CD4-positive, alpha-beta T cell treated with Interleukin-4 for 1 hour (primary cell): ENCODE measurements around the gene RUNX2.

ENCODE experiments used
- DNase-seq, 2 donors: peaks; one replicate each; pipeline ENCODE4 v3.0.0-alpha.2; 2020 to 2022

Gene RUNX2

GRCh38 chr6:45351667-45352066 is 23.5 kb downstream of the RUNX2 start:
- no peak for DNase-seq

GRCh38 chr6:45353654-45354053 is 25.5 kb downstream of the RUNX2 start:
- DNase-seq: no peak

GRCh38 chr6:45364466-45364865 is 36.3 kb downstream of the RUNX2 start:
- DNase-seq: no peak

GRCh38 chr6:45365036-45365435 is 36.9 kb downstream of the RUNX2 start:
- no peak for DNase-seq

- DNase-seq: no peak
Observed at GRCh38 chr6:45366534-45366933, 38.4 kb downstream of the RUNX2 start.

GRCh38 chr6:45367999-45368398 is 39.9 kb downstream of the RUNX2 start:
- DNase-seq: no peak

GRCh38 chr6:45369870-45370269 is 41.7 kb downstream of the RUNX2 start:
- DNase-seq: no peak

GRCh38 chr6:45371924-45372573 is 43.9 kb downstream of the RUNX2 start:
- DNase-seq: no peak

- no peak for DNase-seq
Observed at GRCh38 chr6:45375449-45375848, 47.3 kb downstream of the RUNX2 start.

- DNase-seq: no peak
Observed at GRCh38 chr6:45376310-45377042, 48.3 kb downstream of the RUNX2 start.

- no peak for DNase-seq
Observed at GRCh38 chr6:45377043-45377553, 49.0 kb downstream of the RUNX2 start.

- peak; percentile 91 to 93 for DNase-seq
Observed at GRCh38 chr6:45377554-45378333, 49.6 kb downstream of the RUNX2 start, which contains the start of gene SUPT3H. SUPT3H (minus strand) TSS chr6:45377934.

- peak in 1 of 2 donors; percentile 12 for DNase-seq
Observed at GRCh38 chr6:45378334-45378926, 50.3 kb downstream of the RUNX2 start.

GRCh38 chr6:45382391-45382790 is 54.3 kb downstream of the RUNX2 start:
- no peak for DNase-seq

- no peak for DNase-seq
Observed at GRCh38 chr6:45386501-45386900, 58.4 kb downstream of the RUNX2 start.

- DNase-seq: no peak
Observed at GRCh38 chr6:45387236-45387635, 59.1 kb downstream of the RUNX2 start.

GRCh38 chr6:45388328-45388727 is 60.2 kb downstream of the RUNX2 start:
- no peak for DNase-seq

- DNase-seq: no peak
Observed at GRCh38 chr6:45394586-45395095, 66.5 kb downstream of the RUNX2 start.

- no peak for DNase-seq
Observed at GRCh38 chr6:45398075-45398813, 70.1 kb downstream of the RUNX2 start.

GRCh38 chr6:45400021-45400420 is 71.9 kb downstream of the RUNX2 start:
- no peak for DNase-seq

- DNase-seq: no peak
Observed at GRCh38 chr6:45411959-45412358, 83.8 kb downstream of the RUNX2 start.

GRCh38 chr6:45415315-45415714 is 87.2 kb downstream of the RUNX2 start:
- DNase-seq: no peak
